Suppressor macrophage treated with lipopolysaccharide for 4 hours (primary cell): ENCODE measurements around the gene USP3.
"Not testable (repeated sequence)": the region's sequence is repeated elsewhere in the genome, so short reads cannot be mapped to it uniquely, and the experiment has no call there.

Source experiments
- DNase-seq: peaks from one replicate; pipeline ENCODE4 v3.0.0-alpha.2; 2020

USP3 gene

GRCh38 chr15:63620760-63621159 is 116.4 kb downstream of the USP3 start:
- DNase-seq, result not testable (repeated sequence)

- no peak for DNase-seq
These were observed 119.0 kb downstream of the USP3 start for GRCh38 chr15:63623232-63623969.

- no peak for DNase-seq
These were observed 122.6 kb downstream of the USP3 start for GRCh38 chr15:63626955-63627354.

- no peak for DNase-seq
These were observed 123.9 kb downstream of the USP3 start for GRCh38 chr15:63628123-63628822.

GRCh38 chr15:63630036-63630751 is 125.8 kb downstream of the USP3 start:
- no peak for DNase-seq

- DNase-seq, result no peak
These were observed 128.9 kb downstream of the USP3 start for GRCh38 chr15:63633312-63633711.

GRCh38 chr15:63634154-63634553 is 129.8 kb downstream of the USP3 start:
- no peak for DNase-seq

- DNase-seq, result no peak
These were observed 132.2 kb downstream of the USP3 start for GRCh38 chr15:63636518-63637061.

- DNase-seq, result peak; percentile 33
These were observed 134.4 kb downstream of the USP3 start for GRCh38 chr15:63638839-63639238.

- no peak for DNase-seq
These were observed 135.8 kb downstream of the USP3 start for GRCh38 chr15:63640146-63640545.
